ENCODE data around the gene PTK6.
"Not testable (repeated sequence)": the region's sequence is repeated elsewhere in the genome, so short reads cannot be mapped to it uniquely, and the experiment has no call there.

The PTK6 gene

GRCh38 chr20:63536997-63537524 lies at the start of gene PTK6:
Gene PTK6 (minus strand): TSS chr20:63537376. CDS start chr20:63537314, 62 bp downstream.
- DNase-seq = no peak

- no peak for DNase-seq
Observed at GRCh38 chr20:63586797-63587196, 49.6 kb upstream of the PTK6 start.

- no peak for DNase-seq
Observed at GRCh38 chr20:63585616-63586565, 48.7 kb upstream of the PTK6 start.

- DNase-seq = no peak
Observed at GRCh38 chr20:63582382-63583063, 45.3 kb upstream of the PTK6 start.

- DNase-seq = no peak
Observed at GRCh38 chr20:63580796-63581461, 43.8 kb upstream of the PTK6 start.

- DNase-seq = no peak
Observed at GRCh38 chr20:63579017-63579694, 42.0 kb upstream of the PTK6 start.

- DNase-seq = no peak
Observed at GRCh38 chr20:63578224-63579016, 41.2 kb upstream of the PTK6 start.

GRCh38 chr20:63577317-63577894 lies 40.2 kb upstream of the PTK6 start:
- DNase-seq = no peak

- DNase-seq = no peak
Observed at GRCh38 chr20:63576311-63576710, 39.1 kb upstream of the PTK6 start.

- DNase-seq = no peak
Observed at GRCh38 chr20:63574829-63575743, 37.9 kb upstream of the PTK6 start.

GRCh38 chr20:63574156-63574828 lies 37.1 kb upstream of the PTK6 start, which contains the start of gene HELZ2:
Gene HELZ2 (minus strand): TSS chr20:63574239. CDS start chr20:63572385, 1,854 bp downstream.
- DNase-seq = no peak

GRCh38 chr20:63573647-63574131 lies 36.5 kb upstream of the PTK6 start:
- no peak for DNase-seq

GRCh38 chr20:63572788-63573646 lies 35.8 kb upstream of the PTK6 start:
- DNase-seq = no peak

- DNase-seq = no peak
Observed at GRCh38 chr20:63572071-63572787, 35.1 kb upstream of the PTK6 start.

GRCh38 chr20:63571087-63571478 lies 33.9 kb upstream of the PTK6 start:
- not testable (repeated sequence) for DNase-seq

- no peak for DNase-seq
Observed at GRCh38 chr20:63570281-63571086, 33.3 kb upstream of the PTK6 start.
